Renal pelvis (tissue), 12 donors: ENCODE results near the gene UQCRHL. TPM values are rescaled to one million over a fixed set of nuclear protein-coding genes. Genes with fewer than 3 reads are reported as not detected.
"Not testable (repeated sequence)": the region's sequence is repeated elsewhere in the genome, so short reads cannot be mapped to it uniquely, and the experiment has no call there.

ENCODE experiments used
- DNase-seq: peaks from one replicate; pipeline ENCODE4 v3.0.0-alpha.2; 2013
- long read RNA-seq, 16 experiments: transcript quantifications; one replicate each; lab custom pipeline, GENCODE V29; 2026
- polyA plus RNA-seq, 3 donors: library from polyadenylated mRNA; unstranded; fragments of 120-200 nt; gene quantifications; one replicate each; pipeline ENCODE4 v1.2.1, GENCODE V29; 2013; ENCODE audit not compliant: insufficient read length in 3 of 3

UQCRHL gene
- 1 to 10 TPM; 1.1 to 2.7 (median 2.5) TPM for polyA plus RNA-seq
- long read RNA-seq, donor 1, transcript UQCRHL-201 (1 exons, 2,180 nt), result major isoform, 5 of 5 reads
- long read RNA-seq, donor 1, partial matches to known transcripts, result 0 of 5 reads
- long read RNA-seq, donor 1, other reads (novel, unspliced or antisense), result 0 of 5 reads
- long read RNA-seq, donor 2, transcript UQCRHL-201 (1 exons, 2,180 nt), result major isoform, 5 of 5 reads
- long read RNA-seq, donor 2, partial matches to known transcripts, result 0 of 5 reads
- long read RNA-seq, donor 2, other reads (novel, unspliced or antisense), result 0 of 5 reads
- long read RNA-seq, donor 3, transcript UQCRHL-201 (1 exons, 2,180 nt), result major isoform, 19 of 19 reads
- long read RNA-seq, donor 3, partial matches to known transcripts, result 0 of 19 reads
- long read RNA-seq, donor 3, other reads (novel, unspliced or antisense), result 0 of 19 reads
- long read RNA-seq, donor 4, transcript UQCRHL-201 (1 exons, 2,180 nt), result major isoform, 12 of 12 reads
- long read RNA-seq, donor 4, partial matches to known transcripts, result 0 of 12 reads
- long read RNA-seq, donor 4, other reads (novel, unspliced or antisense), result 0 of 12 reads
- long read RNA-seq, donor 5, transcript UQCRHL-201 (1 exons, 2,180 nt), result major isoform, 5 of 5 reads
- long read RNA-seq, donor 5, partial matches to known transcripts, result 0 of 5 reads
- long read RNA-seq, donor 5, other reads (novel, unspliced or antisense), result 0 of 5 reads
- long read RNA-seq, donor 6, transcript UQCRHL-201 (1 exons, 2,180 nt), result major isoform, 11 of 11 reads
- long read RNA-seq, donor 6, partial matches to known transcripts, result 0 of 11 reads
- long read RNA-seq, donor 6, other reads (novel, unspliced or antisense), result 0 of 11 reads
- long read RNA-seq, donor 7, transcript UQCRHL-201 (1 exons, 2,180 nt), result major isoform, 13 of 63 reads
- long read RNA-seq, donor 7, partial matches to known transcripts, result 50 of 63 reads
- long read RNA-seq, donor 7, other reads (novel, unspliced or antisense), result 0 of 63 reads
- long read RNA-seq, donor 8, partial matches to known transcripts, result 0 of 4 reads
- long read RNA-seq, donor 8, other reads (novel, unspliced or antisense), result 0 of 4 reads
- long read RNA-seq, donor 9, transcript UQCRHL-201 (1 exons, 2,180 nt), result major isoform, 10 of 10 reads
- long read RNA-seq, donor 9, partial matches to known transcripts, result 0 of 10 reads
- long read RNA-seq, donor 9, other reads (novel, unspliced or antisense), result 0 of 10 reads
- long read RNA-seq, donor 10, transcript UQCRHL-201 (1 exons, 2,180 nt), result major isoform, 11 of 11 reads
- long read RNA-seq, donor 10, partial matches to known transcripts, result 0 of 11 reads
- long read RNA-seq, donor 10, other reads (novel, unspliced or antisense), result 0 of 11 reads
- long read RNA-seq, donor 11, transcript UQCRHL-201 (1 exons, 2,180 nt), result major isoform, 9 of 9 reads
- long read RNA-seq, donor 11, partial matches to known transcripts, result 0 of 9 reads
- long read RNA-seq, donor 11, other reads (novel, unspliced or antisense), result 0 of 9 reads
- long read RNA-seq, donor 12, transcript UQCRHL-201 (1 exons, 2,180 nt), result major isoform, 13 of 13 reads
- long read RNA-seq, donor 12, partial matches to known transcripts, result 0 of 13 reads
- long read RNA-seq, donor 12, other reads (novel, unspliced or antisense), result 0 of 13 reads
- long read RNA-seq, donor 13, transcript UQCRHL-201 (1 exons, 2,180 nt), result major isoform, 16 of 16 reads
- long read RNA-seq, donor 13, partial matches to known transcripts, result 0 of 16 reads
- long read RNA-seq, donor 13, other reads (novel, unspliced or antisense), result 0 of 16 reads
- long read RNA-seq, donor 14, result 0 reads
- long read RNA-seq, donor 15, transcript UQCRHL-201 (1 exons, 2,180 nt), result major isoform, 10 of 10 reads
- long read RNA-seq, donor 15, partial matches to known transcripts, result 0 of 10 reads
- long read RNA-seq, donor 15, other reads (novel, unspliced or antisense), result 0 of 10 reads
- long read RNA-seq, donor 16, transcript UQCRHL-201 (1 exons, 2,180 nt), result major isoform, 8 of 69 reads
- long read RNA-seq, donor 16, partial matches to known transcripts, result 61 of 69 reads
- long read RNA-seq, donor 16, other reads (novel, unspliced or antisense), result 0 of 69 reads

DNA sequence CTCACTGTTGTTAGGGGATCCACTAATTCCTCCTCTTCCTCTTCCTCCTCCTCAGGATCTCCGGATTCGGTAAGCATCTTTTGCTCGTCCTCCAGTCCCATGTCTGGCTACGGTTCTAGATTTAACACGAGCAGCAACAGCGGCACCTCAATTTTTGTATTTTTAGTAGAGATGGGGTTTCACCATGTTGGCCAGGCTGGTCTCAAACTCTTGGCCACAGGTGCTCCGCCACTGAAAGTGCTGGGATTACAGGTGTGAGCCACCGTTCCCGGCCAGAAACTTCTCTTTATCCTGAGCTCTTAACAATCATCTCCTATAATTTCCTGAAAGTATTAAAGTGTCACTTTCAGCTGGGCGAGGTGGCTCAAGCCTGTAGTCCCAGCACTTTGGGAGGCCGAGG lies at the start of gene UQCRHL:
Gene UQCRHL, minus strand, starts transcription at position 101 of the 400 bp plus-strand sequence. Its CDS starts 0 bp downstream, at position 101.
- DNase-seq, result not testable (repeated sequence)

DNA sequence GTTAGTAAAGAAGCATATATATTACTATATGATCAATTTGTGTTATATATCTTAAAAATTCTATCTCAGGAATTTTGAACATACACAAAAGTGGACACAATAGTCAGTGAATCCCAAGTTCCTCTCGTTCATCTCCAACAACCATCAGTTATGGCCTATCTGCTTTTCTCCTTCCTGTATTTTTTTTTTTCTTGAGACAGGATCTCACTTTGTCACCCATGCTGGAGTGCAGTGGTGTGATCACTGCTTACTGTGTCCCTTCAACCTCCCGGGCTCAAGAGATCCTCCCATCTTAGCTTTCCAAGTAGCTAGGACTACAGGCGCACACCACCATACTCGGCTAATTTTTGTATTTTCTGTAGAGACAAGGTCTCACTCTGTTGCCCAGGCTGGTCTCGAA lies 49.4 kb upstream of the UQCRHL start:
- no peak for DNase-seq

DNA sequence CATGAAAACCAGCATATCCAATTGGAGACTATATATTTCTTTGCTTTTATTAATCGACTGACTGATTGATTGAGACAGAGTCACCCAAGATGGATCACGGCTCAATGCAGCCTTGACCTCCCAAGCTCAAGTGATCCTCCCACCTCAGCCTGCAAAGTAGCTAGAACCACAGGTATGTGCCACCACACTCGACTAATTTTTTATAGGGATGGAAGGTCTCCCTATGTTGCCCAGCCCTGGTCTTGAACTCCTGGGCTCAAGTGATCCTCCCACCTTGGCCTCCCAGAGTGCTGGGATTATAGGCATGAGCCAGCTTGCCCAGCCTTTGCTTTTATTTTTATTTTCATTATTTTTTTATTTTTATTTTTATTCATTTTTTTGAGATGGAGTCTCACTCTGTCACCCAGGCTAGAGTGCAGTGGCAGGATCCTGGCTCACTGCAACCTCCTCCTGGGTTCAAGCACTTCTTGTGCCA lies 45.4 kb upstream of the UQCRHL start:
- no peak for DNase-seq

DNA sequence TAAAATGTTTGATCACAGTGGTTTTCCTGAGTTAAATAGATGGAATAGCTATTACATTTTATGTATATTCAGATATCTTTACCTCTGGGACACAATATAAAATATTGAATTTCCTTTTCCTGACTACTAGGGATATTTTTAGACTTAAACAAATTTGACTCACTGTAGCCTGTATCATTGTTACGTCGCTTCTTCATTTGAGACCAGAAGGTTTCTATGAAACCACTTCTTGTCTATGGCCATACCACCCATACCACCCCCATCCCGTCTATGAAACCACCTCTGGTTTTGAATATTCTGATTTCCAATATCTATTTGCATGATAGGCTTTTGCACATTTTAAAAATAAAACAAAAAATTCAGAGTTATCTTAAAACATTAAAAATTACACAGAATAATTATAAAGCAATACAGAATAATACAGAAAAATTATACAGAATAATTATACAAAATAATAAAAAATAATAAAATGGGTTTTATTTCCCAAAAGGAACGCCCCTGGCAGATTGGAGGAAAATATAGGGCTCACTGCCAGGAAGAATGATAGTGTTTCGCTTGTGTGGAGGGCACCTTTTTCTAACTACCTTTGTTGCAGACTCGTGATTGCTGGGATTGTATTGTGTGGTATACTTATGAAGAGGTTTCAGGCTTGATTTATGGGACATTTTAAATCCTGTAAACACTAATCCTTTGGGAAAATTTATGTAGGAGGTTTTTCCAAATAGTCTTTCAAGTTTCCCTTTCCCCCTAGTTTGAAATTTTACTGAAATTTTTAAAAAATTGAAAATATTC lies 44.8 kb upstream of the UQCRHL start:
- DNase-seq, result no peak

DNA sequence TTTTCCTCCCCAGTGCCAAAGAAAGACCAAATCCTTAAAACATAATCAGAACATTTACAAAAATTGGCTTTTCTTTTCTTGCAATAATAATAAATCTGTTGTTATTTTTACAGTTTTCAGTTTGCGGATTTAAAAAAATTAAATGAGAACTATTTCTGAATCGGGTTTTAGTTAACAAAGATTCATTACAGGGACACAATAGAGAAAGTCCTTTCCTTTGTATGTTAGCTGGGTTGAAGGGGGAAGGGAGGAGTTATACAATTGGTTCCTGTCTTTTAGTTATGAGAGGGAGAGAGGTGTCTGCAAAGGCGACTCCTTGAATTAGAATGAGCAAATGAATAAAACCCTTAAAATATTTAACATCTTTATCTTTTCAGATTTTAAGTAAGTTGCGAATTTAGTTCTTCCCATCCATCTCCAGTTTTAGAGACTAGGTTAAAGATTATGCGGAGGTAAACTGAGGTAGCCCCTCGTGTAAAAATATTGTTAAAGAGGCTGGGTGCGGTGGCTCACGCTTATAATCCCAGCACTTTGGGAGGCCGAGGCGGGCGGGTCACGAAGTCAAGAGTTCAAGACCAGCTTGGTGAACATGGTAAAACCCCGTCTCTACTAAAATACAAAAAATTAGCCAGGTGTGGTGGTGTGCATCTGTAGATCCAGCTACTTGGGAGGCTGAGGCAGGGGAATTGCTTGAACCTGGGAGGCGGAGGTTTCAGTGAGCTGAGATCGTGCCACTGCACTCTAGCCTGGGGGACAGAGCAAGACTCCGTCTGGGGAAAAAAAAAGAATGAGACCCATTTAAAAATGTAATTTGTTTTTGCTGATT lies 44.0 kb upstream of the UQCRHL start:
- DNase-seq, result no peak

DNA sequence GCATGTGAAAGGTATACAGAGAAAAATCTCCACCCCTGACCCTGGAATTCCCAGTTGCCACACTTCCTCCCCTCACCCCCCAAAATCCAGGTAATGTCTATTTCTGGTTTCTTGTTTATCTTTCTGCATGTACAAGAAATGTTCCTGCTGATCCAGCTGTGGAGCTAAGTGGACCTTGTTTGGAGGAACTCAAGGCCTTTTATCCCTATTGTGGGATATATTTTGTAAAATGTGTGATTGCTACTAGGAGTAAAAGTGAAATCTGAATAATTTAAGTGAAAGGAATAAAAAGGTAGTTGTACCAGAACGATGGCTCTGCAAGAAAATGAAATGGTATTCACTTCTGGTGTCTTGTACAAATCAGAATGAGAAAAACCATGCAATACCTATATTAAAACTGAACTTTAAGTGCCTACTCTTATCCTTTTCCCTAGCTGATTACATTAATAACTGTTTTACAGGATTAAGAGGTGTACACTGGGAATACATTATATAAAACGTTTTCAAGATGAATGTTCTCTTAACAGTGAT lies 43.1 kb upstream of the UQCRHL start:
- no peak for DNase-seq

DNA sequence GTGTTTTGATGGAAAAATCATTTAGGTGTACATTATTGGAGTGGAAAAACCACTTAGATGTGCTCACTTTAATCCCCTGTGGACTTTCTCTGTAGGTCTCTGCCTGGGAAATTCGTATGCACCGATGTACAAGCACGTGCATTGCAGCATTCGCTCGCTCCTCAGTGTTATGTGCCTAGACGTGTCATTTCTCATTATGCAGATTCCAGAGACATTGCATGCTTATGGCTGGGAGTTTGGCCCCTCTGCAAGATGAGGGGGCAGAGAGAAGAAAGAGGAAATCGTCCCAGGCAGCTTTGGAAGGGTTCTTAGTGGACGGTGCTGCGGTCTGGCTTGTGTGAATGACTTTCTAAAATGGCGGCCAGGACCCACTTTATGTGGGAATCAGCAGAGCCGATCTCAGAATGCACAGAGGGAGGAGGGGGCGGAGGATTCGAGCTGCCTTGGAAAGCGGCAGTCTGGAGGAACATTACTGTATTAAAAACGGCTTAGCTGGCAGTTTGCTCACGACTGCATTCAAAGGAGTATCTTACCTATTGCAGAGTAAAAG lies 42.4 kb upstream of the UQCRHL start:
- DNase-seq, result peak; percentile 89

DNA sequence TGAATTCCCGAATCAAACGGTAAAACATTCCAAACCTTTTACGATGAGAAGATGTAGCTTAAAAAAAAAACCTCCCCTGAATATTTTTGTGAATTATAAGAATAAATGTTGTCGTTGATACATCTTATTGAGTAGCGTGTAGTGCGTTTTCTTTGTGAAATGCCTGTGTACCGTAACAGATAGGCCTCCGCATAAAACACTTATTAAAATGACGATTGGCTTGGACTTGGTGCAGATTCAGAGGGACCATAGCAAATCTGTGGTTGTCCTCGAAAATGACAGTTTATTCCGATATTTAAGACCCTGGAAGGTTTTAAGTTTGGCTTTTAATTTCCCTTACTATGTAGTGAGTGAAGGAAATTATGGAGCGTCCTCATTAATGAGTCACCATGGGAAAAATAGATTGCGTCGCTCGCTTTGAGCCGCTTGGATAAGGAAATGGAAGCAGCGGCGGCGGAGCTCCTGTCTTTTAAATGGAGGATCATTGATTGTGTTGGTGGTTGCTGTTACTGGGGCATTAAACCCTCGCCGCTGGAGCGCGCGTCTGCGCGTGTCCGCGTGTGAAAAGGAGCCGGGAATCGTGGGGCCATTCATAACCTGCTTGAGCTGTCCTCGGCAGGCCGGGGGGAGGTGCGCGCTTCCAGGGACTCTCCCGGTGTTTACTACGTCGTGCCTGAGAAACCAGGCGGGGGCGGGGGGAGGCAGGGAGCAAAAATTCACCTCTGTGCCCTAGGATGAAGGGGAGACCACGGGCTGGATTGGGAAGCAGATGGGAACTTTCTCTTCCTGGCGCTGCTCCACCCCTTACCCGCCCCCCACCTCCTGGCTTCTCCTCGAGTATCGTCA lies 41.7 kb upstream of the UQCRHL start:
- DNase-seq, result peak; percentile 93

DNA sequence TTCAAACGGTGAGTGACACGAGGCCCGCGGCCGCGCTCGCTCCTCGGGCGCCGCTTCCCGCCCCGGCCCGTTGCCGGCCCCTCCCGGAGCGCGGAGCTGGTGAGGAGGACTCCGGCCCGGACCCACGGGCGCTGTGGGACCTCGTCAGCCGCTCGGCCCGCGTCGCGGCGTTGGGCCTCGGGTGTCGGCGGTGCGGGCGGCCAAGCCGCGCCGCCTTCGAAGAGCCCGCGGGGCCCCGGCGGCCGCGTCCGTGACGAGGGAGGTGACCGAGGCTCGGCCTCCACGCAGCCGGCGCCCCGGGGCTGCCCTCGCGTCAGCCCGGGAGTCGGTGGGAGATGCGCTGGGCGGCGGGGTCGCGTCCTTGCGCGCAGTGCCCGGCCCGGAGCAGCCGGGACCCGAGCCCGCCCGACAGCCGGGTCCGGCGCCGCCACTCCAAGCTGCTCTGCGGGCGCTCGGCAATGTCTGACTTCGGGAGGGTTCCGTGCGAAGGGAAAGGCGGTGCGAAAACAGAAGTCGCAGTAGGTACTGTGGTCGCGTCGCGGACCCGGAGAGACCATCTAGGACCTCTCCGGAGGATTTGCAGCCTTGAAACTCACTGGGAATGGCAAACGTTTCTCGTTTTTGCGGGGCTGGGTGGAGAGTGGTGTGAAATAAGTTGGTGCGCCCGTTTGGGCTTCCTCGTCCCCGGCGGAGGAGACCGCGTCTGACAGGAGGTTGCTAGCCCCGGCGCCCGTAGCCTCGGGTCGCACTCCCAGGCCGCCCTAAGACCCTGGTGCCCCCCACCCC lies 40.9 kb upstream of the UQCRHL start:
- DNase-seq, result no peak

DNA sequence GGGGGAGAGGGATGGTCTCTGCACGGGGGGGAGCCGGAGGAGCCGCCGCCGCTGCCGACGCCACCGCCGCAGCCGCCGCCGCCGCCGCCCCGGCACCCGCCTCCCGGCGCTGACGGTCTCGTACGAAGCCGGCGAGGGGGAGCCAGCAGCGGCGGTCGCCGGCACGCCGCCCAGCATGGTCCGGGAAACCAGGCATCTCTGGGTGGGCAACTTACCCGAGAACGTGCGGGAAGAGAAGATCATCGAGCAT lies 40.4 kb upstream of the UQCRHL start:
- DNase-seq, result no peak

DNA sequence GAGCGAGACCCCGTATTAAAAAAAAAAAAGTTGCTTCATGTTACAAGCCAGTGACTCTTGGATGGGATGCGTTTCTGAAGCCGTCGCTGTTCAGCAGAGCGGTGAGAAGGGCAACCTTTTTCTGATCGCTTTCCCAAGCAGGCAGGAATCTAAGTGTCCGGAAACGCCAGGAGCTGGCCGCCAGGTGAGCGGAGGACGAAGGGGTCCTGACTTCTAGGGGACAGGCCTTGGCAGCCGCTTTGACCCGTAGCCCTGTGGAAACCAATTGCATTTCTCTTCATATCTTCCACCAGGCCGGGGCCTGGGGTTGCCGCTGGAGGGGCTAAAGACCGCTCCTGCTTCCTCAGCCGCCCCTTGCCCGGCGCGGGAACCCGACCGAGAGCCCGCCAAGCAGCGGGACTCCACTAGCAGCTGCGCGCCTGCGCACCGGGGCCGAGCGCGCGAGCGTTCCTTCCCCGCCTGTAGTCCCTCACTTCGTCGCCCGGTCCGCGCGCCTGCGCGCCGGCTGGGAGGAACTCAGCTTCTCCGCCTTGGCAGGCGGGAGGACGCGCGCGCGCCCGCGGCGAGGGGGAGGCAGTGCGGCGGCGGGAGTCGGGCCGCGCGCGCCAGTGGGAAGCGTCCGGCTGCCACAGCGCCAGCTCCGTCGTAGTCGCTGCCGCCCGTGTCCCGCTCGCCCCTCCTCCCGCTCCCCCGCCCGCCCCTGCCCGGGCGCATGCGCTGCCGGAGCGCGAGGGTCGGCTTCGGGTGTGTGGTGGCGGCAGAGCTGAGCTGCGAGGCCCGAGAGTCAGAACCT lies 39.8 kb upstream of the UQCRHL start, which contains the start of gene SPEN:
Gene SPEN, plus strand, starts transcription at position 608 of the 793 bp plus-strand sequence. CDS start 361 bp downstream, outside the sequence.
- DNase-seq, result peak; percentile 98

DNA sequence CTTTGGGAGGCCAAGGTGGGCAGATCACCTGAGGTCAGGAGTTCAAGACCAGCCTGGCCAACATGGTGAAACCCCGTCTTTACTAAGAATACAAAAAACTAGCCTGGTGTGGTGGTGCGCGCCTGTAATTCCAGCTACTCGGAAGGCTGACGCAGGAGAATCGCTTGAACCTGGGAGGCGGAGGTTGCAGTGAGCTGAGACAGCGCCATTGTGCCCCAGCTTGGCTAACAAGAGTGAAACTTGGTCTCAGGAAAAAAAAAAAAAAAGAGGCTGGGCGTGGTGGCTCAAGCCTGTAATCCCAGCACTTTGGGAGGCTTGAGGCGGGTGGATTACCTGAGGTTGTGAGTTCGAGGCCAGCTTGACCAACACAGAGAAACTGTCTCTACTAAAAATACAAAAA lies 38.6 kb upstream of the UQCRHL start:
- not testable (repeated sequence) for DNase-seq

DNA sequence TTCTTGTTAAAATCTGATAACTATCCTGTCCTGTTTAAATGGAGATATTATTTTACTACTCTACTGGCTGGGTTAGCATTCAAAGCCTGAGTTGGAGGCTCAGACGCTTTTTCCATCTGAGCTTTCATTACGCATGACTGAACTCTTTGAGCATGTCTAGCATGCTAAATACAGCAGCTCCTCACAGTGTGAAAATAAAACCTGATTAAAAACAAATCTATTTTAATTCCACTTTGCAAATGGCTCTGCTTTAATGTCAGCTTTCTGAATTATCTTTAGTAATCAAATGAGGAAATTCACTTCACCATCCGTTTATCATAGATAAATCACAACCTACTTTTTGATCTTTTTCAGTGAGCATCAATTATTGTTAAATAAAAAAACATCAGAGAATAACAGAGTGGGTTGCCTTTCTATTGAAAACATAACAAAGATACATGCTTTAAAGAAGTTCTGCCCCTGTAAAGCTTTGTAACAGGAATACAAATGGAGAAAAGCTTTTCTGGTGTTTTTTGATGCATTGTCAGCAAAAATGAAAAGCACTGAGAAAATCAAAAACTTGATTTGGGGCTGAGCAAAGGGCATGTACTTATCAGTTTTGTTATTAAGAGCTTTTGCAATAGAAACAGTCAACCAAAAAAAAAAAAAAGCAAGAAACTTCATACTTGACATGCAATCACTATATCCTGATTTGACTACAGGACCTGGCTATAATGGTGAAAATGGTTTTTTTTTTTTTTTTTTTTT lies 36.5 kb upstream of the UQCRHL start:
- DNase-seq, result no peak

DNA sequence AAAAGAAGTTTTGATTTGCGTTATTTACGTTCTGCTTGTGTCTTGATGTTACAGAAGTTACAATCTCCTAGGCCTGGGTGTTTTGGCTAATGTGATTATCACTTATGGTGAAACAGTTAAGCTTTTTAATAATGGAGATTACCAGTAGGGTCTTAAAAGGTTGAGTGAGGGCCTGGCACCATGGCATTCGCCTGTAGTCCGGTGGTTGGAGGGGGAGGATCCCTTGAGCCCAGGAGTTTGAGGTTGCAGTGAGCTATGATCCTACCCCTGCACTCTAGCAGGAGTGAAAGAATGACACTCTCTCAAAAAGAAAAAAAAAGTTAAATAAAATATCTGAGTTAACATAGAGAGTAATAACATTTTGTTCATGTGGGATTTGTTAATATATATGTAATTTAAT lies 31.3 kb upstream of the UQCRHL start:
- DNase-seq, result no peak
